ENCODE measurements around the gene KRT81.

The KRT81 gene

GRCh38 chr12:52291267-52291935 lies at the start of gene KRT81:
Gene KRT81 (minus strand): TSS chr12:52291534. CDS start chr12:52291465, 69 bp downstream.
- no peak for DNase-seq (ENCODE audit: low read depth)

- DNase-seq (ENCODE audit: low read depth), result no peak
These were observed 47.1 kb upstream of the KRT81 start for GRCh38 chr12:52338241-52338960.

- DNase-seq (ENCODE audit: low read depth), result peak; percentile 23
These were observed 45.7 kb upstream of the KRT81 start for GRCh38 chr12:52337054-52337453.

- DNase-seq (ENCODE audit: low read depth), result no peak
These were observed 45.3 kb upstream of the KRT81 start for GRCh38 chr12:52336641-52337040.

- DNase-seq (ENCODE audit: low read depth), result no peak
These were observed 44.4 kb upstream of the KRT81 start for GRCh38 chr12:52335598-52336262.

GRCh38 chr12:52334185-52334584 lies 42.9 kb upstream of the KRT81 start:
- DNase-seq (ENCODE audit: low read depth), result no peak

GRCh38 chr12:52333321-52333720 lies 42.0 kb upstream of the KRT81 start:
- DNase-seq (ENCODE audit: low read depth), result no peak

- no peak for DNase-seq (ENCODE audit: low read depth)
These were observed 41.0 kb upstream of the KRT81 start for GRCh38 chr12:52332381-52332780.

GRCh38 chr12:52331833-52332232 lies 40.5 kb upstream of the KRT81 start:
- DNase-seq (ENCODE audit: low read depth), result no peak

GRCh38 chr12:52331039-52331438 lies 39.7 kb upstream of the KRT81 start:
- no peak for DNase-seq (ENCODE audit: low read depth)

GRCh38 chr12:52327830-52328500 lies 36.6 kb upstream of the KRT81 start:
- DNase-seq (ENCODE audit: low read depth), result no peak

GRCh38 chr12:52327052-52327829 lies 35.9 kb upstream of the KRT81 start:
- peak; percentile 95 for DNase-seq (ENCODE audit: low read depth)

GRCh38 chr12:52324153-52324444 lies 32.8 kb upstream of the KRT81 start:
- DNase-seq (ENCODE audit: low read depth), result no peak

- no peak for DNase-seq (ENCODE audit: low read depth)
These were observed 32.2 kb upstream of the KRT81 start for GRCh38 chr12:52323416-52324152.

GRCh38 chr12:52323001-52323400 lies 31.7 kb upstream of the KRT81 start:
- DNase-seq (ENCODE audit: low read depth), result no peak

GRCh38 chr12:52322069-52322468 lies 30.7 kb upstream of the KRT81 start:
- DNase-seq (ENCODE audit: low read depth), result no peak

GRCh38 chr12:52321418-52321817 lies 30.1 kb upstream of the KRT81 start:
- DNase-seq (ENCODE audit: low read depth), result no peak

GRCh38 chr12:52320784-52321400 lies 29.6 kb upstream of the KRT81 start, which contains the start of gene KRT83:
Gene KRT83 (minus strand): TSS chr12:52321398. CDS start chr12:52321335, 63 bp downstream.
- no peak for DNase-seq (ENCODE audit: low read depth)

- DNase-seq (ENCODE audit: low read depth), result no peak
These were observed 27.8 kb upstream of the KRT81 start for GRCh38 chr12:52319097-52319496.

GRCh38 chr12:52318241-52318990 lies 27.1 kb upstream of the KRT81 start:
- no peak for DNase-seq (ENCODE audit: low read depth)
